VCaP (cell line): ENCODE measurements around the gene CAMK2B.

Source experiments
- H3K27ac ChIP-seq: fragments of 450-650 bp; 2 replicates; pipeline ENCODE4 v1.5.1; 2017
- TF ChIP-seq, protein P1 (sequence below): fragments of 450-650 bp; conservative IDR thresholded peaks from 2 replicates; pipeline ENCODE4 v1.5.1; 2017; ENCODE audit warnings: mild to moderate bottlenecking, moderate library complexity

Gene CAMK2B

DNA sequence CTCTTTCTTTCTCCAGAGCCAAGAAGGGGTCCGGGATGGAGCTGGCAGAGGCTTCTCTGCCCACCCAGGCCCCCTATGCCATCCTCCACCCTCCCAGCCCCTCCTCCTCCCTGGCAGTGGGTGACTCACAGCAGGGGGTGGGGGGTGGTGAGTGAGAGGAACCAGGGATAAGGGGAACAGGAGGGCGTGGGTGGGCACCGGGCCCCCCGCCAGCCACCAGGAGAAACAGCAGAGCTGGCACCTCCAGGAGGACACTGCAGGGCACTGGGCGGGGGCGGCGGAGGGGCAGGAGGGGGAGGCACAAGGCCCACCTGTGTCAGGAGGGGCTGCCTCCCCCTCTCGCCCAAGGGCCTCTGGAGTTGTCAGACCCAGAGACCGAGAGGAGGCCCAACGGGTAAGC, 56.0 kb downstream of the CAMK2B start:
- TF ChIP-seq, protein P1, sequence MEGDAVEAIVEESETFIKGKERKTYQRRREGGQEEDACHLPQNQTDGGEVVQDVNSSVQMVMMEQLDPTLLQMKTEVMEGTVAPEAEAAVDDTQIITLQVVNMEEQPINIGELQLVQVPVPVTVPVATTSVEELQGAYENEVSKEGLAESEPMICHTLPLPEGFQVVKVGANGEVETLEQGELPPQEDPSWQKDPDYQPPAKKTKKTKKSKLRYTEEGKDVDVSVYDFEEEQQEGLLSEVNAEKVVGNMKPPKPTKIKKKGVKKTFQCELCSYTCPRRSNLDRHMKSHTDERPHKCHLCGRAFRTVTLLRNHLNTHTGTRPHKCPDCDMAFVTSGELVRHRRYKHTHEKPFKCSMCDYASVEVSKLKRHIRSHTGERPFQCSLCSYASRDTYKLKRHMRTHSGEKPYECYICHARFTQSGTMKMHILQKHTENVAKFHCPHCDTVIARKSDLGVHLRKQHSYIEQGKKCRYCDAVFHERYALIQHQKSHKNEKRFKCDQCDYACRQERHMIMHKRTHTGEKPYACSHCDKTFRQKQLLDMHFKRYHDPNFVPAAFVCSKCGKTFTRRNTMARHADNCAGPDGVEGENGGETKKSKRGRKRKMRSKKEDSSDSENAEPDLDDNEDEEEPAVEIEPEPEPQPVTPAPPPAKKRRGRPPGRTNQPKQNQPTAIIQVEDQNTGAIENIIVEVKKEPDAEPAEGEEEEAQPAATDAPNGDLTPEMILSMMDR = no peak
- no peak overlapping the region for H3K27ac ChIP-seq

DNA sequence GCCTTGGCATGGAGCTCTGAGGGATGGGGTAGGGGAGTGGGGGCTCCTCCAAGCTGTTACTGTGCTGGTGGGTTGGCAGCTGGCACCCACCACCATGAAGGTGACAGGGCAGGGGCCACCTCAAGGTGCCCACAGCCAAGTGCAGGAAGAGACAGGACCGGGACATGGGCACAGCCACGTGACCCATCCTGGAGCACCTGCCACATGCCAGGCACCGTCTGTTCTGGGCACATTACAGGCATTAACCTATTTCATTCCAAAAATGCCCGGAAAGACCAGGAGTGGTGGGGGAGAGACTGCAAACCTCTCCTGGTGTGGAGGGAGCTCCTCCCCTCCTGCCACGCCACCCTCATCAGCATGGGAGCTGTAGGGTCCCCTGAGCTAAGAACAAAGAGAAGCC, 56.7 kb downstream of the CAMK2B start:
- TF ChIP-seq, protein P1 = no peak
- no peak overlapping the region for H3K27ac ChIP-seq

DNA sequence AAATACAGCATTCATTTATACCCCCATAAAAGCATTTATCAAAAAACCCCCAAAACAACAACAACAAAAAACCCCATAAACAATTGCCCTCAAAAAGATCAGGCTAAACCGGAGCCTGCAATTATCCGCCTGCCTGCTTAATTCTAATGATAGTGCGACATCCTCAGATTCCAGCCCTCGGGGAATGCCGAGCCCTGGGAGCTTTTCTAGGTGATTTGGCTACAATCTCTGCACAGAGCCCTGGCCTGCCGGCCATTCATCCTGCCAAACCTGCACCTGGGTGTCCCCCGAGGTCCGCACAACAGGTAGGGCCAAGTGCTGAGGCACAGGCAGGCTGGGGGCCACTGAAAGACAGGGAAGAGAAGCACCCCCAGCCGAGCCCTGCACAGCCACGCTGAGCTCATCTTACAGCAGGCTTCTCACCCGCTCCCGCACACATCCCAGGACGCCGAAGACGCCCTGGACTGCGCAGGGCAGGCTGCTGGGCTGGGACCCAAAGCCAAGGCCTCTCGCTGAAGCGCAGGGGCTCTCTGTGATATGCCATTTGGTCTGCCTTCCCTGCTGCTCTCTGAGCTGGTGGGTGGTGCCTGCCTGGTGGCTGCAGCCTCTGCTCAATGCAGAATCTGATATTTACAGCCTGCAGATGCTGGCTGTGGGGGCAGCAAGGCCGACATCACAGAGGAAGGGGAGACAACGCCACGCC, 57.5 kb downstream of the CAMK2B start:
- TF ChIP-seq, protein P1 = no peak
- no peak overlapping the region for H3K27ac ChIP-seq

DNA sequence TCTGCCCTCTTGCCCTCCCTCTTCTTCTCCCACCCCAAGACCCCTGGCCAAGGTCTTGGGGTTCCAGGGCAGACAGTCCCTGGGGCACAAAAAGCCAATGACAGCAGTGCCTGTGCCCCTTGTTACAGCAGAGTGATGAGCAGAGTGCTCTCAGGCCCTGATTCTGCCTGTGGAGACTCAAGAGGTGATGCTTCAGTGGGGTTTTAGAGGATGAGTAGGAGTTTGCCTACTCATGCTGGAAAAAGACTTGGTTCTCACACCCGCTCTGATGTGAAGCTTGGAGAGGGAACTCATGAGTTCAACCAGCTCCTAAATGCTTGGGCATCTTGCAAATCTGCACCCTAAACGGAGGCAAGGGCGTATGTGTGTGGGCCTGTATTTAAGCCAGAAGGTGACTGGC, 58.2 kb downstream of the CAMK2B start:
- TF ChIP-seq, protein P1 = no peak
- H3K27ac ChIP-seq = no peak overlapping the region

DNA sequence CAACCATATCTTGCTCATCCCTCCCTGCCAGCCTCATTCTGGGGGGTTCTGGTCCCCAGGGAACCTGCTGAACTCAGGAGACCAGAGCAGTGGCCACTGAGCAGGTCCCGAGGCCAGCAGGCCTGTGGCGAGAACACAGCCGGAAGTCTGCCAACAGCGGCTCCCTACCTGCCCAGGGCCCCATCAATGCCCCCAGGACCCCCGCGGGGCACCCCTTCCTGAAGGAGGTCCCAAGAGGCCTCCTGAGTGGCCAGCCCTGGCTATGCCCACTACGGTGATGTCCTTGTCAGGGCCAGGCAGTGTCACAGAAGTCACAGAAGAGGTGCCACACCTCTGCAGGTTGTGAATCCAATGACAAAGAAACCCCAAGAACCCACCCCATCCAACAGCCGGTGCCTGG, 58.9 kb downstream of the CAMK2B start:
- H3K27ac ChIP-seq = no peak overlapping the region
- TF ChIP-seq, protein P1 = no peak

DNA sequence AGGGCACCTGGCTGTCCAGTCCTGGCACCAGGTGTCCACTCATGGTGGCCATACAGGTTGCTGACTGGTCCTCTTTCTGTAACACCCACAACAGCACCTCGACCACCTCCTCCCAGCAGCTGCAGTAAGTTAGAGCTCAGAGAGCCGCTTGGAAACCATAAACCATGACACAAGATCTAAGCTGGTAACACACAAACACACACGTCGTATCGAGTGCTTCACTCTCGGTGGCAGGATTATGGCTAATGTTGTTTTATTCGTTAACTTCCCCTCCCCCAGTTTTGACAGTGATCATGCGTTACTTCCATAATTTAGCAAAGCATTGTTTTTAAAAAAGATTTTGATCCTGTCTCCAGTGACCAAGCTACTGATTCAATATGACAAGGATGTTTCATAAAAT, 59.7 kb downstream of the CAMK2B start:
- TF ChIP-seq, protein P1 = no peak
- no peak overlapping the region for H3K27ac ChIP-seq

DNA sequence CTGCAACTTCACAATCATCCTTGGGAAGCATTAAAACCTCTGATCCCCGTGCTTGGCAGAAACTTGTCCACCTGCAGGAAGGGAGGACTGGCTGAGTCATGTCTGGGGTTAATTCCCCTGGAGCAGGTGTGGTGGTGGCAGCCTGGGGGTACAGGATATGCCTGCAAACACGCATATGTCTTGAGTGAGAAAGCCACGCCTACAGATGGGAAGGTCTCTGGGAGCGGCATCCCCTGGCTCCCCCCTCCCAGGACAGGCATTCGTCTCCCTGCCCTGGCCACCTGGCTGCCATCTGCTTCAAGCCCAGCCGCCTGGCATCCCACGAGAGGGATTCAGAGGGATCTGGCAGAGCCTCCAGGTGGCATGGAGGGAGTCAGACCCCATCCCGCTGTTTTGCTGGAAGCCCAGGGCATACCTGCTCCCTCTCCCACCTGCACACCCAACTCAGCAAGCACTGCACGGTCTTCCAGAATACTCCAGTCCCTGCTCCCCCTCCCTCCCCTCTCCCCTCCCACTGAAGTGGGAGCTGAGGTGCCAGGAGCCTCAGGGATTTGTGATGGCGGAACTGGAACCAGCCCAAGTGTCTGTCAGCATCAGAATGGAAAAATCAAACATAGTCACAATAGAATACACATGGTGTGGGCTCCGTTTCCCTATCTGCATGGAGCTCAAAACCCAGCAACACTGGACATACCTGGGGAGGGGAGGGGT, 61.0 kb downstream of the CAMK2B start:
- no peak overlapping the region for H3K27ac ChIP-seq
- TF ChIP-seq, protein P1 = no peak
